CD4-positive, alpha-beta T cell treated with Interleukin-4 for 4 hours (primary cell): ENCODE data around the gene CYP26B1.

Source experiments
- DNase-seq: peaks from one replicate; pipeline ENCODE4 v3.0.0-alpha.2; 2020

Gene CYP26B1

GRCh38 chr2:72140621-72140960 is 7.1 kb downstream of the CYP26B1 start:
- no peak for DNase-seq

GRCh38 chr2:72139874-72140620 is 7.6 kb downstream of the CYP26B1 start:
- no peak for DNase-seq

- no peak for DNase-seq
Observed at GRCh38 chr2:72139471-72139873, 8.2 kb downstream of the CYP26B1 start.

- DNase-seq, result no peak
Observed at GRCh38 chr2:72138921-72139381, 8.7 kb downstream of the CYP26B1 start.

- DNase-seq, result no peak
Observed at GRCh38 chr2:72138011-72138881, 9.4 kb downstream of the CYP26B1 start.

GRCh38 chr2:72137498-72138010 is 10.1 kb downstream of the CYP26B1 start:
- peak; percentile 41 for DNase-seq

- DNase-seq, result no peak
Observed at GRCh38 chr2:72136933-72137497, 10.6 kb downstream of the CYP26B1 start.

GRCh38 chr2:72136331-72136730 is 11.3 kb downstream of the CYP26B1 start:
- DNase-seq, result no peak

- no peak for DNase-seq
Observed at GRCh38 chr2:72135921-72136320, 11.7 kb downstream of the CYP26B1 start.

- DNase-seq, result no peak
Observed at GRCh38 chr2:72134997-72135800, 12.5 kb downstream of the CYP26B1 start.

- no peak for DNase-seq
Observed at GRCh38 chr2:72134408-72134996, 13.2 kb downstream of the CYP26B1 start.

GRCh38 chr2:72133721-72134407 is 13.8 kb downstream of the CYP26B1 start:
- no peak for DNase-seq

GRCh38 chr2:72132981-72133720 is 14.5 kb downstream of the CYP26B1 start:
- DNase-seq, result no peak

- no peak for DNase-seq
Observed at GRCh38 chr2:72131916-72132841, 15.5 kb downstream of the CYP26B1 start.

- no peak for DNase-seq
Observed at GRCh38 chr2:72131371-72131891, 16.2 kb downstream of the CYP26B1 start.

GRCh38 chr2:72130659-72131360 is 16.9 kb downstream of the CYP26B1 start:
- no peak for DNase-seq

- no peak for DNase-seq
Observed at GRCh38 chr2:72129681-72130340, 17.9 kb downstream of the CYP26B1 start.

GRCh38 chr2:72128843-72129227 is 18.8 kb downstream of the CYP26B1 start:
- no peak for DNase-seq
